ENCODE data around the gene SLC12A6. TPM values are rescaled to one million over a fixed set of nuclear protein-coding genes. Genes with fewer than 3 reads are reported as not detected.

The SLC12A6 gene
- total RNA-seq, 4 donors from 2014 or later = 9.2 to 52.6 (median 26.9) TPM

- H3K27me3 ChIP-seq = no peaks in the 10 kb centered on the region
- H3K36me3 ChIP-seq = no peaks in the 10 kb centered on the region
- H3K4me3 ChIP-seq = no peak overlapping the region
- H3K4me1 ChIP-seq = no peaks in the 10 kb centered on the region
- H3K27ac ChIP-seq = no peak overlapping the region
- no peaks in the 10 kb centered on the region for H3K9me3 ChIP-seq
- 97% methylated on average over 8 of the region's 8 CpGs; no CpG with 5 or more reads in 1 of the 2 donors for WGBS, 2 donors (ENCODE audit: low coverage in 1 of 2)
- DNase-seq = no peak
- intact Hi-C loops (cut with DNase I; ENCODE audit: low total_unique reads) = no loop called here
- in situ Hi-C loops (cut with MboI; ENCODE audit: low pct_ligation_motif_present in 1 of 4, low pct_unique_long_range_greater_than_20kb in 1 of 4, low sequenced_read_pairs in 3 of 4) = loop anchor here in 3 of 4 donors (10.0 to 25.0 kb wide), 4 partner anchors 119 to 287 kb away; partner anchors contain the start of genes EMC4 (in 1 of the 3), EMC7 (in 1 of the 3) and PGBD4 (in 1 of the 3)
- TF ChIP-seq EP300 (IDR thresholded peaks at IDR 0.05; ENCODE audit: low read depth) (no peak), CTCF (IDR thresholded peaks at IDR 0.05) (no peak), POLR2A (IDR thresholded peaks at IDR 0.05) (no peak), POLR2AphosphoS5 (IDR thresholded peaks at IDR 0.05) (no peak)
Measured at GRCh38 chr15:34373951-34374350, 36.4 kb upstream of the SLC12A6 start.

GRCh38 chr15:34370643-34371042 lies 33.1 kb upstream of the SLC12A6 start:
- TF ChIP-seq POLR2AphosphoS5 (IDR thresholded peaks at IDR 0.05) = no peak
- TF ChIP-seq POLR2A (IDR thresholded peaks at IDR 0.05) = no peak
- TF ChIP-seq CTCF (IDR thresholded peaks at IDR 0.05) = no peak
- no peak for TF ChIP-seq EP300 (IDR thresholded peaks at IDR 0.05; ENCODE audit: low read depth)
- WGBS, 2 donors (ENCODE audit: low coverage in 1 of 2) = 65% methylated on average over 2 of the region's 2 CpGs; no CpG with 5 or more reads in 1 of the 2 donors
- no peak overlapping the region for H3K4me3 ChIP-seq
- H3K9me3 ChIP-seq = no peaks in the 10 kb centered on the region
- no peaks in the 10 kb centered on the region for H3K27me3 ChIP-seq
- DNase-seq = no peak
- no peaks in the 10 kb centered on the region for H3K36me3 ChIP-seq
- H3K27ac ChIP-seq = no peak overlapping the region
- H3K4me1 ChIP-seq = peaks cover 0 to 17% (median 13%) of the 10 kb centered on the region in 4 donors
- in situ Hi-C loops (cut with MboI; ENCODE audit: low pct_ligation_motif_present in 1 of 4, low pct_unique_long_range_greater_than_20kb in 1 of 4, low sequenced_read_pairs in 3 of 4) = loop anchor here in 3 of 4 donors (10.0 to 25.0 kb wide), 4 partner anchors 116 to 283 kb away; partner anchors contain the start of genes EMC4 (in 1 of the 3), EMC7 (in 1 of the 3) and PGBD4 (in 1 of the 3)
- intact Hi-C loops (cut with DNase I; ENCODE audit: low total_unique reads) = no loop called here

- Histone ChIP-seq H3K4me1 (peaks cover 0 to 22% (median 18%) of the 10 kb centered on the region in 4 donors), H3K27me3 (no peaks in the 10 kb centered on the region), H3K9me3 (no peaks in the 10 kb centered on the region), H3K4me3 (no peak overlapping the region), H3K27ac (no peak overlapping the region), H3K36me3 (no peaks in the 10 kb centered on the region)
- no peak for DNase-seq
- 48 to 83% methylated on average over 1 to 2 of the region's 2 CpGs for WGBS, 2 donors (ENCODE audit: low coverage in 1 of 2)
- TF ChIP-seq POLR2AphosphoS5 (IDR thresholded peaks at IDR 0.05) = no peak
- no peak for TF ChIP-seq EP300 (IDR thresholded peaks at IDR 0.05; ENCODE audit: low read depth)
- TF ChIP-seq POLR2A (IDR thresholded peaks at IDR 0.05) = no peak
- intact Hi-C loops (cut with DNase I; ENCODE audit: low total_unique reads) (no loop called here), in situ Hi-C loops (cut with MboI; ENCODE audit: low pct_ligation_motif_present in 1 of 4, low pct_unique_long_range_greater_than_20kb in 1 of 4, low sequenced_read_pairs in 3 of 4) (loop anchor here in 3 of 4 donors (10.0 to 25.0 kb wide), 4 partner anchors 115 to 283 kb away; partner anchors contain the start of genes EMC4 (in 1 of the 3), EMC7 (in 1 of the 3) and PGBD4 (in 1 of the 3))
Measured at GRCh38 chr15:34370129-34370528, 32.5 kb upstream of the SLC12A6 start.

GRCh38 chr15:34367101-34368081 lies 29.8 kb upstream of the SLC12A6 start, which contains the start of gene LPCAT4:
Gene LPCAT4, minus strand, starts transcription at chr15:34367196. Its CDS starts 96 bp downstream, at chr15:34367100.
- Histone ChIP-seq H3K27ac (peak within 1 kb of the TSS; percentile 98 to 100 (median 99)), H3K4me1 (peaks cover 5 to 49% (median 36%) of the 10 kb centered on the region in 4 donors), H3K4me3 (peak within 1 kb of the TSS; percentile 72 to 95 (median 92)), H3K27me3 (no peaks in the 10 kb centered on the region), H3K36me3 (no peaks in the 10 kb centered on the region), H3K9me3 (no peaks in the 10 kb centered on the region)
- intact Hi-C loops (cut with DNase I; ENCODE audit: low total_unique reads) = loop anchor here (10.0 kb wide), 1 partner anchor 123 kb away; no protein-coding TSS in a partner anchor
- WGBS, 2 donors (ENCODE audit: low coverage in 1 of 2) = 0% methylated on average over 58 of the region's 80 CpGs; no CpG with 5 or more reads in 1 of the 2 donors
- TF ChIP-seq CTCF (IDR thresholded peaks at IDR 0.05) (peak; percentile 96 to 99 (median 97)), POLR2A (IDR thresholded peaks at IDR 0.05) (peak; percentile 91), EP300 (IDR thresholded peaks at IDR 0.05; ENCODE audit: low read depth) (no peak), POLR2AphosphoS5 (IDR thresholded peaks at IDR 0.05) (peak; percentile 23 to 85 (median 79))
- DNase-seq = peak; percentile 94
- in situ Hi-C loops (cut with MboI; ENCODE audit: low pct_ligation_motif_present in 1 of 4, low pct_unique_long_range_greater_than_20kb in 1 of 4, low sequenced_read_pairs in 3 of 4) = loop anchor here (10.0 to 25.0 kb wide), 4 partner anchors 123 to 280 kb away; partner anchors contain the start of genes EMC4 (in 1 of the 4), EMC7 (in 1 of the 4) and PGBD4 (in 1 of the 4)

Measured in transverse colon (tissue), 4 donors.